ENCODE data around the gene TBRG4.

Gene TBRG4

GRCh38 chr7:45140827-45141226 lies 29.3 kb upstream of the TBRG4 start:
- DNase-seq = no peak

DNA sequence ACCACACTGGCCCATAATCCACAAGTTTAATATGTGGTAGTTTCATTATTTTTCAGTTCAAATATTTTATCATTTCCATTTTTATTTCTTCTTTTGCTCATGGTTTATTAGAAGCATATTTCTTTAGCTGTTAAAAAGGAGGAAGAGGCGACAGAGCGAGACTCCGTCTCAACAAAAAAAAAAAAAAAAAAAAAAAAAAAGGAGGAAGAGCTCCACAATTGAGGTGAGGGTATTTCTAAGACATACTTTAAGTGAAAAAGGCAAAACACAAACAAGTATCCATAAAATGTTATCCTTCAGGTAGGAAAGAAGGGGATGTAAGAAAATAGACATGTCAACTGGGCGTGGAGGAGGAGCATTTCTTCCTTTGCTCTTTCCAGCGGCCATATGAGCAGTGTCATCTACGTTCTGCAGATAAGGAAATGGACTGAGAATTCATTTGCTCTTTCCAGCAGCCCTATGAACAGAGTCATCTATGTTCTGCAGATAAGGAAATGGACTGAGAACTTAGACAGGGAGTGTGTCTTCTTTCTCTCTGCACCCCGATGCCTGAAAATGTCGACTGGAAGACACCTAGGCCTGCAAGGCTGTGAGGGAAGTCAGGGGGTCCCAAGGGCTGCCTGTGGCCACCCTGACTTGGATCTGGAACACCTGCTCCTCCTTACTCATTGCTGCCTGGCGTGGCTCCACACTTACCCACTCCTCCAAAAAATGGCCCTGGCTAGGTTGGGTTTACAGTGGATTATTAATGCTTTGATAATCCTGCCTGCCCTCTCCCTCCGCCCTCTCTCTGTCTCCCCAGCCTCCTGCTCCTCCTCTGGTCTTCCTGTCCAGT lies 27.2 kb upstream of the TBRG4 start:
- no peak for DNase-seq

DNA sequence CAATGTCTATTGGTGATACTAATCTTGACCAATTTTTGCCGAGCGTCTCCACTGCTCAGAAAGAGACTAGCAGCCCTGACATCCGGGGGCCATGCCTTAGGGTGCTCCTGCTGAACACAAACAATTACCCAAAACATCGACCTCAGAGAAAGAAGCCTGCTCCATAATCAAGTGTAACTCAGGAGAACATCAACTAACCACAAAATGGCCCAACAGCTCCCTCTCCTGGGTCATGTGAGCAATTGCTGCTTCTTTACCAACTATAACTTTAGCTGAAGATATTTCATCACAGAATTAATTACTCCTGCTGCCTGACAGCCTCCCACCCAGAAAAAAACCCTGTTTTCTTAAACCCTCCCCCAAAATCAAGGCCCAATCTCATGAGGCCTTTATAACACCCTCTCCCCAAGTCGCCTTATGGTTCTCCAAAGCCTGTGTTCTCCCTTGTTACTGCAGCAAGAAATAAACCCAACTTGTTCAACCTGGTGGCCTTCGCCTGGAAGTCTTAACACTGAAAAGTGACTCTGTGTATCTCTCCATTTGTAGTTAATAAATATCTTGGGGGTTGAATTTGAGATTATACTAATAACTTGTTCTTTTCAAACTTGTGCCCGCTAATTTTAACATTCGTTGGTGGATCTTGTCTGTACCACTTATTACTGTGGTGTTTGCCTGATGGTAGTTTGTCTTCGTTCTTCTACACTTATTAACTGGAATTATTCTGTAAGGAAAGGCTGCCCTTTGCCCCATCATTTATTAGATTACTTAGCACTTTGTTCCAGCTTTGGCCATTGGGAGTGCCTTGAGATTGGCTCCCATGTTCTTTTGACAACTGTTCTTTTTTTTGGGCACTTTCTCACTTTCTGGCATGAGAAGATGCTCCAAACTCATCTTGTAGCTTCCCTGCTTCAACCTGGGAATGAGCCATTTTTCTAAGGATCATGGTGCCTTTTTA lies 24.9 kb upstream of the TBRG4 start:
- DNase-seq = peak; percentile 66

DNA sequence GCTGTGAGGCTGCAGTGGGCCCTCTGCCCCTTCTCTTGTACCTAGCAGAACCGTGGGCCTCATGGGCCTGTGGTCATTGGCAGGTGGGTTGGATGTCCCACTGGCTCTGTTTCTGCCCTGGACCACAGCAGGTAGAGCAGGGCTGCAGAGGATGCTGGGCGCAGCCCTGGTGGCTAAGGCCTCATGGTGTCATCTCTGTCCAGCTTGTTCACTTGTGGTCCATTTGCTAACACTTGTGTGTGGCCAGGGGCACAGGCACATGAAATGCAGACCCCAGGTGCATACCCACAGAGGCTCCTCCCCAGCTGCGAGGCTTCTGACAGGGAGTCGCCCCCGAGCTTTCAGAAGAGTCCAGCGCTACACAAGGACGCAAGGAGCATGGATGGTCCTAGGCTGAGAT lies 22.4 kb upstream of the TBRG4 start:
- DNase-seq = no peak

DNA sequence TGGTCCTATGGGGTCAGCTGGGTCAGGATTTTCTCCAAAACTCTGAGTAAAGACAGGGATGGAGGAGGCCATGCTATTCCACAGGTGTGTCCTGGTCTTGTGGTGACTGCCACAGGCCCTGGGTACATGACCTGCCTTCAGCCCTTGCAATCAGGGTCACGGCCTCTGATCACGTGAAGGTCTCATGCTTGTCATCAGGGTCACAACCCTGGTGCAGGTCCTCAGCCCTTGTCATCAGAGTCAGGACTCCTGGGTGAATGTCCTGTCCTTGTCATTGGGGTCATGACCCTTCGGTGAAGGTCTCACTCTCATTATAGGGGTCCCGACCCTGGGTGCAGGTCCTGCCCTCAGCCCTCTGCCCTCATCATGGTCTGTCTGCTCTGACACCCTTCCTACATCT lies 21.9 kb upstream of the TBRG4 start:
- DNase-seq = no peak

DNA sequence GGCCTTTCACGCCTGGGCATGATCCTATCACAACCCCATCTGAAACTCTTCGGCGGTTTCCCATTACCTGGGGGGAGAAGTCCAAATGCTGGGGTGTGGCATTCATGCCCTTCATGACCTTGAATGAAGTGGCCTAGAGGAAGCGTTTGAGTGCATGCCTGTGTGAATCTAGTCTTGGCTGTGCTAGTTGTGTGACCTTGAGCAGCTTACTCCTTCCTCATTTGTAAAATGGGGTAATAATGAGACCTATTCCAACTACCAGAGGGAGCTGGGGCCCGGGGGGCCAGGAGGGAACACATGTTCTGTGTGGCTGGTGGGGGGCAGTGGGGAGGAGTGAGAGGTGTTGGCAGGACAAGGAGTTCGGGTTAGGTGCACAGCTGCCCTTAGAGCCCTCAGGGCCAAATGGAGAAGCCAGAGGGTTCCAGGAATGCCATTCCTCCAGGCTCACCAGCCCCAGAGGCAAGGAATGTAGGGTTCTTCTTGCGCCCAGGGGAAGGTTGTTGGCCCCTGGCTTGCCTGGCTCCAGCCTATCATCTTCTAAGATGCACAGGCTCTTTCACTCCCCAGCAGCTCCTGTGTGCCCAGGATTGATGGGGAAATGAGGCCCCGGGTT lies 21.3 kb upstream of the TBRG4 start:
- DNase-seq = no peak

GRCh38 chr7:45131891-45132290 lies 20.4 kb upstream of the TBRG4 start:
- DNase-seq = no peak

- DNase-seq = no peak
These were observed 19.4 kb upstream of the TBRG4 start for GRCh38 chr7:45130910-45131309.

GRCh38 chr7:45129906-45130305 lies 18.4 kb upstream of the TBRG4 start:
- DNase-seq = no peak

GRCh38 chr7:45129181-45129800 lies 17.8 kb upstream of the TBRG4 start:
- DNase-seq = no peak

DNA sequence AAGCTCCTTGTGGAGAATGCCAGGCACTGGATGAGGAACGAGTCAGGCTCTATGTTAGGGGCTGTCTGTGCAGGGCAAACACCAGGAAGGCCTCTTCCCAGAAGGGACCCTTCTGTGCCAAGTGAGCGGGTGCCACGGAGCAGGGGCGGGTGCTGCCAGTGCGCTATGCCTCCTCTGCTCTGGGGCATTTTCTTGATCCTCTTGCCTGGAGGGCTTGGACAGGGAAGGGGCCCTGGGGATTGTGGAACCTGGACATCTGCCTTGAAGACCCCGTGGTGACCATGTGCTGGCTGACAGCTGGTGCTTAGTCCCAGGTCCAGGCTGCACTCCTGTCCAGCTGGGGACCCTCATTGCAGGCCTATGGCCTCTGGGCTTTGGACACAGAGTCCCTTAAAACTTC lies 15.4 kb upstream of the TBRG4 start:
- no peak for DNase-seq

DNA sequence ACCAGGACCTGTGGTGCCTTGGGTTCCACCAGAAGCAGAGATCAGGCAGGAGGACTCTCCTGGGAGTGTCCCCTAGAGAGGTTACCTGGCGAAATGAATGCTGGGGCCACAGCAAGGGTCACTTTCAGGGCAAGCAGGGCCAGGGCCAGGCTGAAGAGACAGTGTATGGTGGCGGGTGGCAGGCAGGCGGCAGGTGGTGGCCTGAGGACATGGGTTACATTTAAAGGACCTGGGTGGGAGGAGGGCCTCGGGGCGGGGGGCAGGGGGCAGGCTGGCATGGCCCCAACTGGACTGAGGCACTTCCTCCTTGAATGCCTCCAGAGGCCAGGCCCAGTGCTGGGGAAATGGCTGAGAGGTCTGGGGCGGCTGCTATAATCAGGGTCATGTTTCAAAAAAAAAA lies 14.7 kb upstream of the TBRG4 start:
- DNase-seq = no peak

DNA sequence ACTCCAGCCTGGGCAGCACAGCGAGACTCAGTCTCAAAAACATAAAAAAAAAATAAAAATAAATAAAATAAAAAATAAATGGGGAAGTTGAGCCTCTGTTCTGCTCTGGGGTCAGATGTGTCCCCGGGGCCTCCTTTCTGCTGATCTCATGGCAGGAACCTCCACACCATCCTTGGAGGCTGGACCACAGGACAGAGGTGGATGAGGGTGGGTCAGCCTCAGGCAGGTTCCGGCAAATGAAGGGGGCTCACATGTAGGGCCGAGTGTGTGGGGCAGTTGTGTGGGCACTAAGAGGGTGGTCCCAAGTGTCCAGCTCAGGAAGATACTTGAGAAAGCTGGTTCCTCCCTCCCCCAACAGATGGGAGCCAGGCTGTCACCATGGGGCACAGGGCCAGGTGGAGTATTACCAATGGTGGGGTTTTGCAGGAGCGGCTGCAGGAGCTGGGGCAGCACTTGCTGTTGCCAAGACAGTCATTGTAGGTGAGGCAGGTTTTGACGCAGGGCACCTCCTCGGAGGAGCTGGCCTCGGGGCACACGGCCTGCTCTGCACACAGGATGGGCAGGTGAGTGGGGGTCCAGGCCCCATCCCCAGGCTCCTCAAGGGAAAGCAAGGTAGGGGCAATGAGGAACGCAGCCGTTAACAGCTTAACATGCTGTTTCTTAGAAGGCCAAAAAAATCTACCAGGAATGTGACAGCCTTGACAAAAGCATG lies 13.9 kb upstream of the TBRG4 start:
- no peak for DNase-seq

DNA sequence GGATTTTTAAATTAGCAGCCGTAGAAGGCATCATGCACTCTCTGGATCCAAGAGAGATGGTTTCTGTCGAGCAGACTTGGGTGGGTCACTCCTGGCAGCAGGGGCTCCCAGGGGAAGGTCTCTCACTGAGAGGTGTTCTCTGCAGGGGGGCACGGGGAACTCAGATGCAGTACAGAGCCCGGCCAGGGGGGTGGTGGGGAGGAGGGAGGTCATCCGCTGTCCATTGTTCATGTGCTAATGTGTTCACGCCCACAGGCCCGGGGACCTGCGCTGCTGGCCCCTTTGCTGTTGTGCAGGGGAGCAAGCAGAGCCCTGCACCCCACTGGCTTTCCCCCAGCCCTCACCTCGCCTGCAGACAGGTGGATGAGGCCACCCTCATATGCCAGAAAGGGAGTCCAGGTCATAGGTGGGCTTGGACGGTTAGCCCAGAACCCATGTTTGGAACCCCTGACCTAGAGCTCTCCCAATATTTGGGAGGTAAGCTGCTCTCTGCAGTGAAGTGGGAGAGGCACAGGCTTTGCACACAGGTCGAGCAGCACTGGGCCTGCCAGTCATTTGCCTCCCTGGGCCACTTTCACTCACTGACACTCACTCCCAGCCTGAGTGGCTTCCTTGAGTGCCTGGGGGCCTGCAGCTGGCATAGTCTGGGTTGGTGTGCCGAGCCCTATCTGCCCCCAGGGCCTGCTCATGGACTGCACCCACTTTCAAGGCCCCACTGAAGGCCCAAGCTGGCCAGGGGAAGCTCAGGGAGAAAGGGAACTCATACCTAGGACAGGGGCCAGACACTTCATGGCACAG lies 12.6 kb upstream of the TBRG4 start:
- DNase-seq = no peak

GRCh38 chr7:45122975-45123860 lies 11.7 kb upstream of the TBRG4 start:
- no peak for DNase-seq

DNA sequence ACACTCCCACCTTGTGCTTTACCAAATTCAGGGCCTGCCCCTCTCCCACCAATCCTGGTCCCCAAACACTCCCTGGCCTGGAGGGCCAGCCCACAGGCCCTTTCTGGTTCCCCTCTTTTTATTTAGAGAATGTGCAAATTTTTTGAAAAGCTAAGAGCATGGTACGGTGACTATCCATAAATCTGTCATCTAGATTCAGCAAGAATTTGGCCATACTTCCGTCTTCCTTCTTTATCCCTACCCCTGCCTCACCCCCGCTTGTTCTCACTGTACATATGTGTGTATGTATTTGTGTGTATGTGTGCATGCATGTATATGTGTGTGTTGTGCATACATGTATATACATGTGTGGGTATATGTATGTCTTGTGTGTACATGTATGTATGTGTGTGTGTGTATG lies 8.1 kb upstream of the TBRG4 start:
- DNase-seq = no peak

DNA sequence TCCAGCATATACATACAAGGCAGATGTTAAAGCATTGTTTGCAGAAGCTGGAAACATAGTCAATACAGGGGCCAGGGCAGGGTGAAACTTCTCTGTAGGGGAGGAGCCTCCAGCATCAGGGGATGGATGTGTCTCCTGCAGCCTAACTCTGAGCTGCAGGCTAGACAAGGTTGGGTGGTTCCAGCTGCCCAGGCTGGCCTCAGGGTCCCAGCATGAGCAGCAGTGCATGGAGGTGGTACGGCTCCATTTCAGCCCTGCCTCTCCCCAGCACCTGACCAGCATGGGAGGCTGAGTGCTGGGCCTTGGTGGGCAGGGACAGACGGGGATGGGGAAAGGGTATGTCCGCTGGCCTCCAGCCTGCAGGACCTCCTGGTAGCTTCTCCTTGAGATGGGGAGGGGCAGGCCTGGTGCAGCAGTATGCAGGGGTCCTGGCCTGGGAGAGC lies 7.4 kb upstream of the TBRG4 start:
- DNase-seq = no peak

GRCh38 chr7:45118292-45118691 lies 6.8 kb upstream of the TBRG4 start:
- DNase-seq = no peak

DNA sequence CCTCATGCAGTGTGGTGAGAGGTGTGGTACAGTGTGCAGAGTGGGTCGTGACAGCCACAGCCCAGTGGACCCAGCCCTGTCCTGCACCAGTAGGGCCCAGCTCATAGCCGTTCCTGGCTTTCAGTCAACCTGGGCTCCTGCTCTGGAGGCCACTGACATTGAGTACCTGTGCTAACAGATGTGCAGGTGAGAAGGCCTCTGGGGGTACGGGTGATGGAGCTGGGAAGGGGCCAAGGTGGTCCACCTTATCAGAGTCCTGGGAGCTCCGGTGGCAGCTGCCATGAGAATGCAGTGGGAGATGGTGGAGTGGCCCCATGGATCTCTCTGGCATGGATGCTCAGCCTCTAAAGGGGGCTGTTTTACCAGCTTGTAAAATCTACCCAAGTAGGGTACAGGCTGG lies 6.1 kb upstream of the TBRG4 start:
- no peak for DNase-seq

DNA sequence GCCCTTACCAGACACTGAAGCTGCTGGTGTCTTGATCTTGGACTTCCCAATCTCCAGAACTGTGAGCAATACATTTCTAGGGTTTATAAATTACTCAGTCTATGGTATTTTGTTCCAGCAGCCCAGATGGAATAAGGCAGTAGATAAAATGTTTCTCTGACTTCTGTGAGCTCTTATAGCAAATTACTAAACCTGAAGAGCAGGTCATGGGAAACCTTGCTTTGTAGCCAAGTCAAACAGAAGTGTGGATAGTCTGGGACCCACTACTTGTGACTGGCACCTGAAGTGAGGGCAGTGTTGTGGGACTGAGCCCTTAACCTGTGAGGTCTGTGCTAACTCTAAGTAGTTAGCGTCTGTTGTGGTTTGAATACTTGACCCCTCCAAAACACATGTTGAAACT lies 4.6 kb upstream of the TBRG4 start:
- DNase-seq = no peak
